ENCODE measurements around the gene EZH2. TPM values are rescaled to one million over a fixed set of nuclear protein-coding genes. Genes with fewer than 3 reads are reported as not detected.

The EZH2 gene
- total RNA-seq, 4 donors from 2014 or later, result 6.8 to 22.4 (median 8.2) TPM

DNA sequence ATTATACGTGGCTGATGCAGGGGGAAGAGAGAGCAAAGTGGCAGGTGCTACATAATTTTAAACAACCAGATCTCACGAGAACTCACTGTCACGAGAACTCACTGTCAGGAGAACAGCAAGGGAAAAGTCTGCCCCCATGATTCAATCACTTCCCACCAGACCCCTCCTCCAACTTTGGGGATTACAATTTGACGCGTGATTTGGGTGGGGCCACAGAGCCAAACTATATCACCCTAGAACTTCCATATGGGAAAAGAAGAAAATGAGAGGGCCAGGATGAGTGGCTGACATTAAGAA lies 15.8 kb downstream of the EZH2 start:
- Histone ChIP-seq H3K4me3 (no peak overlapping the region), H3K27me3 (no peaks in the 10 kb centered on the region), H3K4me1 (peaks cover 4% of the 10 kb centered on the region), H3K27ac (no peak overlapping the region), H3K9me3 (peaks cover 11% of the 10 kb centered on the region), H3K36me3 (no peaks in the 10 kb centered on the region)
- WGBS, result 82% methylated on average over 5 of the region's 5 CpGs
- TF ChIP-seq POLR2AphosphoS5 (IDR thresholded peaks at IDR 0.05), result no peak
- no peak for TF ChIP-seq EP300 (IDR thresholded peaks at IDR 0.05)
- TF ChIP-seq POLR2A (IDR thresholded peaks at IDR 0.05), result no peak
- TF ChIP-seq, protein P1, sequence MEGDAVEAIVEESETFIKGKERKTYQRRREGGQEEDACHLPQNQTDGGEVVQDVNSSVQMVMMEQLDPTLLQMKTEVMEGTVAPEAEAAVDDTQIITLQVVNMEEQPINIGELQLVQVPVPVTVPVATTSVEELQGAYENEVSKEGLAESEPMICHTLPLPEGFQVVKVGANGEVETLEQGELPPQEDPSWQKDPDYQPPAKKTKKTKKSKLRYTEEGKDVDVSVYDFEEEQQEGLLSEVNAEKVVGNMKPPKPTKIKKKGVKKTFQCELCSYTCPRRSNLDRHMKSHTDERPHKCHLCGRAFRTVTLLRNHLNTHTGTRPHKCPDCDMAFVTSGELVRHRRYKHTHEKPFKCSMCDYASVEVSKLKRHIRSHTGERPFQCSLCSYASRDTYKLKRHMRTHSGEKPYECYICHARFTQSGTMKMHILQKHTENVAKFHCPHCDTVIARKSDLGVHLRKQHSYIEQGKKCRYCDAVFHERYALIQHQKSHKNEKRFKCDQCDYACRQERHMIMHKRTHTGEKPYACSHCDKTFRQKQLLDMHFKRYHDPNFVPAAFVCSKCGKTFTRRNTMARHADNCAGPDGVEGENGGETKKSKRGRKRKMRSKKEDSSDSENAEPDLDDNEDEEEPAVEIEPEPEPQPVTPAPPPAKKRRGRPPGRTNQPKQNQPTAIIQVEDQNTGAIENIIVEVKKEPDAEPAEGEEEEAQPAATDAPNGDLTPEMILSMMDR (IDR thresholded peaks at IDR 0.05), result no peak
- DNase-seq (ENCODE audit: low spot score in 2 of 2), result no peak

DNA sequence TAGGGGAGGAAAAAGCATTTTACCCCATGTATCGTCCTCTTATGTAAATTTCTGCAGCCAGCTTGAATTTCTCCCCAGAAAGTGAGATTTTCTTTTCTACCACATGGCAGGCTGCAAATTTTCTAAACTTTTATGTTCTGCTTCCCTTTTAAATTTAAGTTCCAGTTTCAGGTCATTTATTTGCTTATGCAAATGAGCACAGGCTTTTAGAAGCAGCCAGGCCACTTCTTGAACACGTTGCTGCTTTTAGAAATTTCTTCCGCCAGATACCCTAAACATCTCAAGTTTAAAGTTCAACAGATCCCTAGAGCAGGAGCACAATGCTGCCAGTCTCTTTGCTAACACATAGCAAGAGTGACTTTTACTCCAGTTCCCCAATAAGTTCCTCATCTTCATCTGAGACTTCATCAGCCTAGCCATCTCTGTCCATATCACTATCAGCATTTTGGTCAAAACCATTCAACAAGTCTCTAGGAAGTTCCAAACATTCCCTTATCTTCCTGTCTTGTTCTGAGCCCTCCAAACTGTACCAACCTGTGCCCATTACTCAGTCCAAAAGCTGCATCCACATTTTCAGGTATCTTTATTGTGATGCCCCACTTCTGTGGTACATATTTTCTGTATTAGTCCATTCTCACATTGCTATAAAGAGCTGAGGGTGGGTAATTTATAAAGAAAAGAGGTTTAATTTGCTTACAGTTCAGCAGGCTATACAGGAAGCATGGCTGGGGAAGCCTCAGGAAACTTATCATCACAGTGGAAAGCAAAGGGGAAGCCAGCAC lies 16.3 kb downstream of the EZH2 start:
- TF ChIP-seq, protein P1 (IDR thresholded peaks at IDR 0.05), result no peak
- TF ChIP-seq POLR2A (IDR thresholded peaks at IDR 0.05) (no peak), POLR2AphosphoS5 (IDR thresholded peaks at IDR 0.05) (no peak), EP300 (IDR thresholded peaks at IDR 0.05) (no peak)
- WGBS, result 90% methylated on average over 3 of the region's 3 CpGs
- no peak overlapping the region for H3K27ac ChIP-seq
- no peaks in the 10 kb centered on the region for H3K36me3 ChIP-seq
- no peak for DNase-seq (ENCODE audit: low spot score in 2 of 2)
- peaks cover 4% of the 10 kb centered on the region for H3K4me1 ChIP-seq
- H3K27me3 ChIP-seq, result no peaks in the 10 kb centered on the region
- H3K4me3 ChIP-seq, result no peak overlapping the region
- H3K9me3 ChIP-seq, result peaks cover 11% of the 10 kb centered on the region

DNA sequence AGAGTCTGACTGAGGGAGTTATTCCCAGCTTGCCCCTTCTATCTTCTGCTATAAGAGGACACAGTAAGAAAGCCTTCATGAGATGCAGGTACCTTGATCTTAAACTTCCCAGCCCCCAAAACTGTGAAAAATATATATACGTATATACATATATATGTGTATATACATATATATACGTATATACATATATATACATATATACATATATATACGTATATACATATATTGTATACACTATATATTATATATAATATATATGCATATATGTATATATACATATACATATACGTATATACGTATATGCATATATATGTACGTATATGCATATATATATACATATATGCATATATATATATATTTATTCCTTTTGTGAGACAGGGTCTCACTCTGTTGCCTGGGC lies 17.7 kb downstream of the EZH2 start:
- Histone ChIP-seq H3K36me3 (no peaks in the 10 kb centered on the region), H3K9me3 (peaks cover 11% of the 10 kb centered on the region), H3K27me3 (no peaks in the 10 kb centered on the region), H3K4me1 (peaks cover 4% of the 10 kb centered on the region), H3K4me3 (no peak overlapping the region), H3K27ac (no peak overlapping the region)
- WGBS, result 95% methylated on average over 6 of the region's 6 CpGs
- DNase-seq (ENCODE audit: low spot score in 2 of 2), result no peak
- TF ChIP-seq EP300 (IDR thresholded peaks at IDR 0.05), result no peak
- no peak for TF ChIP-seq POLR2A (IDR thresholded peaks at IDR 0.05)
- no peak for TF ChIP-seq POLR2AphosphoS5 (IDR thresholded peaks at IDR 0.05)
- TF ChIP-seq, protein P1 (IDR thresholded peaks at IDR 0.05), result no peak

DNA sequence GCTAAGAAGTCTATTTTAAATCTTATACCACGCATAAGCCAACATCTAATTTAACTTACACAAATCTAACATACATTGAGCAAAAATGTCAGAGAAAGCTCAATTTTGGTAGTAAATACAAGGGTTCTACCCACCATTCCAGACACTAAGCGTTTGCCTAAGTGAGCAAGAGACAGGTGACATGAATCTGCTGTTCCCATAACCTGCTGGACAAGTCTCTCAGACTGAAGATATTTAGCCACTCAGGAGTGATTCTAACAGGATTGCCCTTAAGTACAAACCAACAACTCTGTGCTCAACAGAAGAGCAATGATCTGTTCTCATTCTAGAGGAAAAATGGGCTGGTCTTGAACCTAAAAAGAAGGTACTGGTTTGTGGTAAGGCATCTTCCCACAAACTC lies 18.8 kb downstream of the EZH2 start:
- H3K4me1 ChIP-seq, result peaks cover 4% of the 10 kb centered on the region
- no peaks in the 10 kb centered on the region for H3K36me3 ChIP-seq
- no peak overlapping the region for H3K27ac ChIP-seq
- 85% methylated on average over 2 of the region's 2 CpGs for WGBS
- no peak for TF ChIP-seq POLR2A (IDR thresholded peaks at IDR 0.05)
- TF ChIP-seq, protein P1 (IDR thresholded peaks at IDR 0.05), result no peak
- TF ChIP-seq POLR2AphosphoS5 (IDR thresholded peaks at IDR 0.05), result no peak
- TF ChIP-seq EP300 (IDR thresholded peaks at IDR 0.05), result no peak
- H3K9me3 ChIP-seq, result peaks cover 11% of the 10 kb centered on the region
- H3K27me3 ChIP-seq, result no peaks in the 10 kb centered on the region
- DNase-seq (ENCODE audit: low spot score in 2 of 2), result no peak
- H3K4me3 ChIP-seq, result no peak overlapping the region

DNA sequence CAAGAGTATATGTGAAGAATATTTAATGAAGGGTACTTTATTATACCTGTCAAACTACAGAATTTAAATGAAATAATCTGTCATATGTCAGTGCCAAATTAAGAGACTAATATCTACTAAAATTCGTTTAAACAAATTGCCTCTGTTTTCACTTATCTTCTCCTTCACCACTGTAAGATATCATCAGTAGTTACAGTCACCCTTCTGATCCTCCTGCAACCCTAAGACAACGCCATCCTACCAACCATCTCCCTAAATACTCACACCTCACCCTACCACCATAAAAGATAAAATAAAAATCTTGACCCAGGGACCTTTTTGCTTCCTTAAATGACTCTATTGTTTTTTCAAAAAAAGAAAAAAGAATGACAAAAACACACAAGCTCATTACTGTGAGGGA lies 20.8 kb downstream of the EZH2 start:
- Histone ChIP-seq H3K27ac (no peak overlapping the region), H3K27me3 (no peaks in the 10 kb centered on the region), H3K4me3 (no peak overlapping the region), H3K4me1 (peaks cover 4% of the 10 kb centered on the region), H3K9me3 (peaks cover 11% of the 10 kb centered on the region), H3K36me3 (no peaks in the 10 kb centered on the region)
- DNase-seq (ENCODE audit: low spot score in 2 of 2), result no peak
- TF ChIP-seq POLR2A (IDR thresholded peaks at IDR 0.05) (no peak), EP300 (IDR thresholded peaks at IDR 0.05) (no peak), POLR2AphosphoS5 (IDR thresholded peaks at IDR 0.05) (no peak)
- TF ChIP-seq, protein P1 (IDR thresholded peaks at IDR 0.05), result no peak
- WGBS, result 59% methylated on average over 2 of the region's 2 CpGs
